HG03039 (cell line): ENCODE data around the gene HTR4.

Experiments
- ATAC-seq: cut with Tn5 transposase; IDR thresholded peaks from one replicate; pipeline ENCODE4 v1.9.1; 2021; ENCODE audit warnings: mild to moderate bottlenecking, moderate library complexity; ENCODE audit not compliant: unreplicated experiment

Gene HTR4

GRCh38 chr5:148665431-148665830 is 11.1 kb upstream of the HTR4 start:
- no peak for ATAC-seq

- no peak for ATAC-seq
Measured at GRCh38 chr5:148663509-148663908, 9.2 kb upstream of the HTR4 start.

DNA sequence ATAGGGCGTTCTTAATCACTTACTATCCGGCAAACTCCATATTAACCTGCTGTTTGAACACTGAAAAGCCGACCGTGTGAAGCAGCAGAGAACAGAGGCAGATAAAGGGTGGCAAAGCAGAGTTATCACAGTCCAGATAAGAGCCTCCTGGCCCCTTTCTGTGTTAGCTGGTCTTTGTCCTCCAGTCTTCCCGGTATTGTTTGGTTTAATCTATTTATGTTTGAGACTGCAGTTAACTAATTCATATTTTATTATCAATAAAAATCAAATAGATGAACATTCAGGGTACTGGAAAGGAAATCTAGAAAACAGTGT is 6.0 kb upstream of the HTR4 start:
- no peak for ATAC-seq

DNA sequence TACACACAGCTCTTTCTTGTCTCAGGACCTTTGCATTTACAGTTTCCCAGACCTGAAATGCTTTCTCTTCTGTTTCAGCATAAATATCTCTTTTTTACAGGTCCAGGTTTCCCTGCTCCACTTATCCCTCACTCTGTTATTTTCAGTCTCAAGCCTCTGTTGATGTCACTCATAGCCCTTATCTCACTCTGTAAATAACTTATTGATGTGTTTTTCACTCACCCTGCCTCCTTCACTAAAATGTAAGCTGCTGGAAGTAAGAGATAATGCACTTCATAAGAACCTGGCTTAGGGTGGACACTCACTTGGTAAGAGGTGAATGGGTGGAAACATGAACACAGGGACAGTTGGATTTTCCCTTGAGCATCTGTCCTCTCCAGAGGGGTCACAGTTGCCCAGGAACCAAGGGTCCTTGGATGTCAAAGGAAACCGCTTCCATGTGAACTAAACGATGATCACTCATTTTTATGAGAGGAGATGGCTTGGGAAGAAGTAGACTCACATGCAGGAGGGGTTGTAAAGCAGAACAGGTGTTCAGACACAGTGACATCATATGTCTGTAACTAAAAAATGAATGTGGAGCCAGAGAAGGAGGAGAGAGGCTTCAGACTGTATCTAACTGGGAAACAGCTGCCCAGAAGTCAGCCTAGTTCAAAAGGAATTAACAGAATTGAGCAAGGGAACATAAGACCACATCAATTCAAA is 5.5 kb upstream of the HTR4 start:
- ATAC-seq, result no peak

- no peak for ATAC-seq
Measured at GRCh38 chr5:148653291-148653835, 964 bp downstream of the HTR4 start.

GRCh38 chr5:148651528-148651927 is 2.8 kb downstream of the HTR4 start:
- no peak for ATAC-seq

DNA sequence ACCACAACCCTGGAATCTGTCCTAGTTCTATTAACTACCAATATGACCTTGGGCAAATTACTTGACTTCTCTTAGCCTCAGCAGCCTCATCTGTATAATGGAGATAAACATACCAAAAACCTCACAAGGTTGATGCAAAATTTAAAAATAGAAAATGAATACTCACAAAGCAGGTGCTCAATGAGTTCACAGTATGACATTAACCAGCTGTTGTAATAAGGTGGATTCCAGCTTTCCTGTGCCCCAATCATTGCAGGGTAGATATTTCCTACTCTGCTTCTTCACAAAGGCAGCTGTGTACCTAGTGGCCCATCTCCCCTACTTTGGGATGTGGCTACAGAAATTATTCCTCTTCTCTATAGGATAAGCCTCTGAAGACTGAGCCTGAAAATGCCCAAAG is 8.8 kb downstream of the HTR4 start:
- ATAC-seq, result no peak

DNA sequence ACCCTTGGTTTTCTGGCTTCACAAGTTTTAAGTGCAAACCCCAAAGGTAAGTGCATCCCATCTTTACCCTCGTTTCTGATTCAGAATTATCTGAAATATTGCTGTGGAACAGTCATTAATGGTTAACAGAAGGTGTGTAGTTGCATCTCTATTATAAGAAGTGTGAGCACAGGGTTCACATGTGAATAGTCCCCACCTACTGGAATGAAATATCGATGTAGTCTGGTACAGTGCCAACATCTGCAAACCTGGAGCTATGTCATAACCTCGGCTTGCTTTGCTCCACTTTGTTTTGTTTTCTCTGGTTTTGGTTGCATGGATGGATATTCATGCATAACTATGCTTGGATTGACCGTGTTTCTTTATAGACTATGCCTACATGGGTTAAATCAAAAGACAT is 12.6 kb downstream of the HTR4 start:
- ATAC-seq, result no peak

- no peak for ATAC-seq
Measured at GRCh38 chr5:148640471-148640870, 13.9 kb downstream of the HTR4 start.

DNA sequence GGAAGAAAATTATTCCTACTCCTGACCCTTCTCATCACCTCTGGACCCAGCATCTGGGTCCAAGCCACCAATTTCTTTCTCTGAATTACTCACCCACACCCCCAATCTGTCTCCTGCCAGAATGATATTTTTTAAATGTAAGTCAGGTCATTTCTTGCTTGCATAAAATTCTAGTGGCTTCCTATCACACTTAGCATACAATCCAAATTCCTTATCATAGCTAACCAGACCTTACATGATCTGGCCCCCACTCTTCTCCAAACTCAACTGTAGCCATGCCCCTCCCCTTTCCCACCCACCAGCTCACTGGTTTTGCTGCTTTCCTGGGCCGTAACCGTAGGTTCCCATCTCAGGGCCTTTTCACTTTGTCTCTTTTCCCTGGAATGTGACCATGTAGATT is 15.2 kb downstream of the HTR4 start:
- ATAC-seq, result no peak

DNA sequence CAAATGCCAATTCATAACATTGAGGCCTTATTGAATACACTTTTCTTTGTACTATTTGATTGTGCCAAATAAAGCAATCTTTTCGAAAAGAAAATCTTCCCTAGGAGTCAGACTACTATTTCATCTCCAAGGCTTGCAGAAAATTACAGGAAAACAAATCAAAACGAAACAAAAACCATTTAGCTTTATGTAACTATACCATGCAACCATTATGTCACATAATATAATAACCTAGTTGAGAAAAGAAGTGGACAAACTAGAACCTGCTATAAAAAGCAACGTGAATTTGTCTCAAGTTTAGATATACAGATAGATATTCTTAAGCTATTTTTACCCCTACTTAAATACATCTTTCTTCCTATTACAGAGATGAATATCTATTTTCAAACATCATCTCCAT is 18.0 kb downstream of the HTR4 start:
- no peak for ATAC-seq

- ATAC-seq, result no peak
Measured at GRCh38 chr5:148635321-148636083, 18.8 kb downstream of the HTR4 start.

- ATAC-seq, result no peak
Measured at GRCh38 chr5:148633067-148633377, 21.3 kb downstream of the HTR4 start.

- ATAC-seq, result no peak
Measured at GRCh38 chr5:148632255-148633066, 21.9 kb downstream of the HTR4 start.

- ATAC-seq, result no peak
Measured at GRCh38 chr5:148626986-148627385, 27.3 kb downstream of the HTR4 start.

DNA sequence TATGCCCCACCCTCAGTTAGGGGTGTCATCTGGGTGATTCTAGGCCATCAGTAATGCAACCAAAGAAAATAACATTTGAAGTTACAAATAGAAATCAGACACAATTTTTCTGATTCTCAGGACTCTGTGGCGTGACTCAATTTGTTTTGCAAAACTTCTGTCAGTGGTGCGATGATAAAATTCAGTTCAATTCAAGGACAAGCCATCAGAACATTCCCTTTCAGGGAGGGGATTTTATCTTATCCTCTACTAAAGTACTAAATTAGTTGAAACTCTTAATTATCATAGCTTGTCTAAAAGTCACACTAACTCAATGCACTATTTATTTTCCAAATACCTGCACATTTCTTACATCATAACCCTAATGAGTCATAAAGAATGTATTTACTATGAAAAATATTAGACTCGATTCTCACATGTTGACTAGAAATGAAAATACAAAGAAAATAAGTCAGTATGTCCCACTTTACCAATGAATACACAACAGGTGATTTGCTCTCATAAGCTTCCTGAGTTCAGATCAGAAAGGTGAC is 28.2 kb downstream of the HTR4 start:
- no peak for ATAC-seq

DNA sequence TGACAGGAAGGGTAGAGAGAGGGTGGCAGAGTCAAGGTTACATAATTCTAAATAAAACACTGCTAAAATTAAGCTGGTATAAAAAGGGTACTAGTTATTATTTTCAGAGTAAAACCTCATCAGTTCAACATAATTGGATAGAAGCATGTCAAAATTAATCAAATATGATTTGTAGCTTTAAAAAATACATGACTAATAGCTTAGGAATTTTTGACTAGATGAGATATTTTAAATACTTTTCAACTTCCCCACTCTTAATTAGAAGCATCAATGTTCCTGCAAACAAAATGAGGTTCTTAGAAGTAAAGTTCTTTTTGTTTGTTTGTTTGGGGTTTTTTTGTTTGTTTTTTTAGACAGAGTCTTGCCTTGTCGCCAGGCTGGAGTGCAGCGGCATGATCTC is 29.1 kb downstream of the HTR4 start:
- ATAC-seq, result no peak

DNA sequence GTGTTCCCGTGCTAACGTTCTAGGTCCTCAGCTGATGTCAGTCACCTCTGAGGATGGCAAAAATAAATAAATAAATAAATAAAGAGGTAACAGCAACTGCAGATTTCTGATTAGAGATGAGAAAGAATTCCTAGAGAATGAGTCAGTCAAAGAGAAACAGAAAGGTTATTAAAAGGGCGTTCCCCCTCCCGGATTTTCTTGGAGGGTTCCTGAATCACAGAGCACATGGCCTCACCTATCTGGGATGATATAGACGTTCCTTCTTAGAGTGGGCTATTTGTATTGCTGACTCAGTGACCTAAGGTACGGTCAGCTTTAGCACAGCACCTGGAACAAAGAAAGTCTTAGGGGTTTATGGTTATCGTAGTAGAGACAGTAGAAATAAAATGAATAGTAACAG is 30.6 kb downstream of the HTR4 start:
- ATAC-seq, result no peak

GRCh38 chr5:148623101-148623500 is 31.2 kb downstream of the HTR4 start:
- no peak for ATAC-seq

GRCh38 chr5:148620696-148621095 is 33.6 kb downstream of the HTR4 start:
- peak; percentile 79 for ATAC-seq

- ATAC-seq, result no peak
Measured at GRCh38 chr5:148620091-148620490, 34.2 kb downstream of the HTR4 start.

DNA sequence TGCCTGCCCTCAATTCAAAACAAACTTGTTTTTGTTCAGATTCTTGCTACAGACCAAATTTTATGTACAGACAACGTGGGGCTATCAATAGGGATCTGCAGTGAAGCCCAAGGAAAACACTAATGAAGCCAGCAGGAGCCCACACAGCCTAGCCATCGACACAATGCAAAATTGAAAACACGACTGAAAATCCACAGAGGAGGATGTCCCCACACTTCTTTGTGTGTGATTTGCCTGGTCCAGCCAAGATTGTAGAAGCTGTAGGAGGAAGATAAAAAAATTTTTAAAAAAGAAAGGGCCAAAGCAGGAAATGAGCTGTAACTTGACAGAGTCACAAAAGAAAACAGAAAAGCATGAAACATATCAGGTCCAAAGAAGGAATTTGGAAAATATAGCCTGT is 34.8 kb downstream of the HTR4 start:
- no peak for ATAC-seq
